ENCODE measurements around the gene DIAPH3. TPM values are rescaled to one million over a fixed set of nuclear protein-coding genes. Genes with fewer than 3 reads are reported as not detected.

DIAPH3 gene
- total RNA-seq, 2 donors from 2014 or later: 0.35 to 1.1 TPM

DNA sequence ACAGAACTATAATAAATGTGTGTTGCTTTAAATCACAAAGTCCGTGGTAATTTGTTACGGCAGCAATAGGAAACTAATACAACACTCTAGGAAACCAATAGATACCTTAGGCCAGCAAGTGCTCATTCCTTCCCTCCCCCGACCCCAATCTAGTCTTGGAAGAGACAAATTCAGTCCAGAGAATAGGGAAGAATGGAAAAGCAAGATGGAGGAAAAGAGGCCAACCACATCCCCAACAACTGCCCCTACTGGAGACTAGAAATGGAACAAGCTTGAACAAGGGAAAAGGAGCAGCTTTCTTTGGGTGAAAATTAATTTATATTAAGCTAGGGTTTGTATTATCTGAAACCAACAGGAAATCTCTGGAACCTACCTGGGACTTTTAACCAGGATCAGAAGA, 54.4 kb downstream of the DIAPH3 start:
- H3K4me1 ChIP-seq: no peaks in the 10 kb centered on the region
- no peak for DNase-seq (ENCODE audit: low spot score)
- no peaks in the 10 kb centered on the region for H3K36me3 ChIP-seq
- TF ChIP-seq, protein P1, sequence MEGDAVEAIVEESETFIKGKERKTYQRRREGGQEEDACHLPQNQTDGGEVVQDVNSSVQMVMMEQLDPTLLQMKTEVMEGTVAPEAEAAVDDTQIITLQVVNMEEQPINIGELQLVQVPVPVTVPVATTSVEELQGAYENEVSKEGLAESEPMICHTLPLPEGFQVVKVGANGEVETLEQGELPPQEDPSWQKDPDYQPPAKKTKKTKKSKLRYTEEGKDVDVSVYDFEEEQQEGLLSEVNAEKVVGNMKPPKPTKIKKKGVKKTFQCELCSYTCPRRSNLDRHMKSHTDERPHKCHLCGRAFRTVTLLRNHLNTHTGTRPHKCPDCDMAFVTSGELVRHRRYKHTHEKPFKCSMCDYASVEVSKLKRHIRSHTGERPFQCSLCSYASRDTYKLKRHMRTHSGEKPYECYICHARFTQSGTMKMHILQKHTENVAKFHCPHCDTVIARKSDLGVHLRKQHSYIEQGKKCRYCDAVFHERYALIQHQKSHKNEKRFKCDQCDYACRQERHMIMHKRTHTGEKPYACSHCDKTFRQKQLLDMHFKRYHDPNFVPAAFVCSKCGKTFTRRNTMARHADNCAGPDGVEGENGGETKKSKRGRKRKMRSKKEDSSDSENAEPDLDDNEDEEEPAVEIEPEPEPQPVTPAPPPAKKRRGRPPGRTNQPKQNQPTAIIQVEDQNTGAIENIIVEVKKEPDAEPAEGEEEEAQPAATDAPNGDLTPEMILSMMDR (IDR thresholded peaks at IDR 0.05): no peak
- H3K27ac ChIP-seq: no peak overlapping the region
- H3K9me3 ChIP-seq: peaks cover 0 to 1% of the 10 kb centered on the region in 2 donors
- no peaks in the 10 kb centered on the region for H3K27me3 ChIP-seq
- no peak overlapping the region for H3K4me3 ChIP-seq

DNA sequence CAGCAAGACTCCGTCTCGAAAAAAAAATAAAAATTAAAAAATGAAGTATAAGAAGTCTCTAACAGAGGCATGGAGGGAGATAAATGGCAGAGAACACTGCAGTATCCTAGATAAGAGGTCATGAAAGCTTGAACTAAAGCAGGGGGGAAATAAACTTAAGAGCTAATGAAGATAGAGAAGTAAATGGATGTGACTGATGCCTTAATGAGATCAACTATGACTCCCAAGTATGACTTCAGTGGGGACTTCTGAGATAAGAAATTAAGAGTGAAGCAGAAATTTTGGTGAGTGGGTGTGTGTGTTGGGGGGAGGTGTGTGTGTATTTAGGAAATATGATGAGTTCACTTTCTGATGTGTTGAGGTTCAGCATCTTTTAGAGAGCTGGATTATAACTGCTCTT, 55.1 kb downstream of the DIAPH3 start:
- Histone ChIP-seq H3K36me3 (no peaks in the 10 kb centered on the region), H3K27ac (no peak overlapping the region), H3K4me3 (no peak overlapping the region), H3K27me3 (no peaks in the 10 kb centered on the region), H3K9me3 (no peaks in the 10 kb centered on the region), H3K4me1 (no peaks in the 10 kb centered on the region)
- DNase-seq (ENCODE audit: low spot score): no peak
- TF ChIP-seq, protein P1 (IDR thresholded peaks at IDR 0.05): no peak

DNA sequence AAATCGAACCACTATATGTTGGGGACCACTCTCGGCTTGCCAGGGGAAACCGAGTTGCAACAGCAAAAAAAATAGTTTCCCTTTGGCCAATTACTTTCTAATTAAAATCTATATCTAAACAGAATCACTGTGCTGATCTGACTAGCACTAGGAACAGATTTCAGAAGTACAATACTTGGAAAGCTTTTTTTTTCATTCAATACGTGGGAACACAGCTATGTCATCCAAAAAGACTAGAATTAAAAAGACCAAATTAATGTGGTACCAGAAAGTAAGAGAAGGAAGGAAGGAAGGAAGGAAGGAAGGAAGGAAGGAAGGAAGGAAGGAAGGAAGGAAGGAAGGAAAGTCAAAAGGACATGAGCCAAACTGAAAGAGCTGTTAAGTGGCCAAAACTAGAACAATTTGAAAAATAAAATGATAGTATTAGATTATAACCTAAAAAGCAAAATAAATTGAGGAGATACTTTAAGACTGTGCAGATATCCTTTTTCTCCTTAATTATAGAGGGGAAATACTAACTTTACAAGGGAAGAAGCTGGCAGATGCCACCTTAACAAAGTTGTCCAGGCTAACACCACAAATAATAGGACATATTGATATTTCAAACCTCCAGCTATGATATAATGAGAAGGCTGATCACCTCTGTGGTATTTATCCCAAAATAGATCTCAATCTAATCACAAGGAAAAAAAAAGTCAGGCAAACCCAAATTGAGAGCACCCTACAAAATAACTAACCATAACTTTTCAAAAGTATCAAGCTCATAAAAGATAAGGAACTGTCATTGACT, 63.9 kb downstream of the DIAPH3 start:
- no peak overlapping the region for H3K4me3 ChIP-seq
- H3K9me3 ChIP-seq: no peaks in the 10 kb centered on the region
- TF ChIP-seq, protein P1 (IDR thresholded peaks at IDR 0.05): no peak

DNA sequence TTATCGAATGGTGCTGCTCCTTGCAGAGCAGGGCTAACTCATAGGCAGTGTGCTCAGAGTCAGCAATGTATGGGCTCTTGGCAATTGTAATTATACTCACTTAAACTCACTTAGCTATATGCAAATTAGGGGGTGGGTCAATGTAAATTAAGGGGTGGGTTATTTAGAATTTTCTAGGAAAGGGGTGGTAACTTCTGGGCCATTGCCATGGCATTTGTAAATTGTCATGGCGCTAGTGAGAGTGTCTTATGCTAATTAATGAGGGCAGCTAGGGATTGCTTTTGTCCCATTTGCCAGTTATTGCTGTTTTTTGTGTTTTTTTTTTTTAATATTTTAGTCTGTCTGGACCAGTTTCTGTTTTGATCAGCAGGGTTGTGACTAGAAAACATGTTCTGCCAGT, 68.4 kb downstream of the DIAPH3 start:
- H3K9me3 ChIP-seq: no peaks in the 10 kb centered on the region

More for the DNA sequence above, 63.9 kb downstream of the DIAPH3 start:
- DNase-seq (ENCODE audit: low spot score): no peak
- Histone ChIP-seq H3K36me3 (no peaks in the 10 kb centered on the region), H3K4me1 (no peaks in the 10 kb centered on the region), H3K27ac (no peak overlapping the region), H3K27me3 (no peaks in the 10 kb centered on the region)

DNA sequence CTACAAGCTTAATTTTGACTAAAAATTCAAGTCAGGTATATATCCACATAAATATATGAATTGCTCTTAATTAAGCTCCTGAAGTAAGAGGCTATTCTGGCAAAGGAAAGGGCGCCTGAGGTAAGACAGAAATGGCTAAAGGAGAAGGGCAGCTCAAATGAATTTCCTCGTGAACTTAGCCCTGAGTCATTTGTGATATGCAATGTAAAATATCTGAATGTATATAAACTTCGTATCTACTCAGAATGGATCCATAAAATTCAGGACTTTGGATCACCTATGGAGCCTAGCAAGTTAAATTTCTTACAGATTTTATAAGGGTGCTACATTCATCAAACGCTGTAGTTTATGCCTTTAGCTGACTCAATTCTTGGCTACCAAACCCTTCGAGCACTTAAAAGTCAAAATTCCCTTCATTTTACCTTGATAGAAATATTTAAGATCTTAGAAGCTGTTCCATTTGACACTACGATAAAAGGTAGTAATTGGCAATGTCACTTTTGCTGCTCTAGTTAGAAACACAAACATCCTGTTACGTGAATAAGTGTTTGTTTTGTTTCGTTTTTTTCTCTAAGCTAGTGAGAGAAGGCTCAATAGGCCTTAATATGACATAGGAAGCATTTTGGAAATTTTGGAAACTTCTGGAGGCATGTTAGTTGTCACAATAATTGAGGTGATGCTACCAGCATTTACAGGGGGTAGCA, 69.2 kb downstream of the DIAPH3 start:
- H3K9me3 ChIP-seq: no peaks in the 10 kb centered on the region
- H3K4me1 ChIP-seq: no peaks in the 10 kb centered on the region
- no peak overlapping the region for H3K27ac ChIP-seq
- TF ChIP-seq, protein P1 (IDR thresholded peaks at IDR 0.05): no peak
- DNase-seq (ENCODE audit: low spot score): no peak
- H3K4me3 ChIP-seq: no peak overlapping the region
- H3K27me3 ChIP-seq: no peaks in the 10 kb centered on the region
- no peaks in the 10 kb centered on the region for H3K36me3 ChIP-seq

More for the DNA sequence above, 68.4 kb downstream of the DIAPH3 start:
- Histone ChIP-seq H3K27me3 (no peaks in the 10 kb centered on the region), H3K4me1 (no peaks in the 10 kb centered on the region), H3K27ac (no peak overlapping the region), H3K4me3 (no peak overlapping the region), H3K36me3 (no peaks in the 10 kb centered on the region)
- no peak for DNase-seq (ENCODE audit: low spot score)
- TF ChIP-seq, protein P1 (IDR thresholded peaks at IDR 0.05): no peak

Data from right atrium auricular region (tissue), 2 donors.